Right lobe of liver (tissue), 6 donors: ENCODE data around the gene C10orf71. TPM values are rescaled to one million over a fixed set of nuclear protein-coding genes. Genes with fewer than 3 reads are reported as not detected.

ENCODE experiments used
- ATAC-seq, 4 donors: fragments of 200-7000 bp; cut with Tn5 transposase; one replicate each; pipeline ENCODE4 v1.9.1; 2020; ENCODE audit warnings: mild to moderate bottlenecking in 4 of 4, moderate library complexity in 4 of 4
- DNase-seq, 3 donors: peaks; one replicate each; pipeline ENCODE4 v3.0.0-alpha.2; 2020
- H3K27ac ChIP-seq, 3 donors: fragments of 200-600 bp; one replicate each; pipeline ENCODE4 v1.8.0; 2022
- H3K27me3 ChIP-seq, 2 donors: fragments of 200-600 bp; one replicate each; pipeline ENCODE4 v1.8.0; 2022
- H3K36me3 ChIP-seq, 4 donors: fragments of 200-600 bp; sonication (generic) in 1 of 4; one replicate each; pipeline versions ENCODE4 v1.5.1 to v1.8.0; 2017 to 2022; ENCODE audit warnings: control low read depth in 1 of 4
- H3K4me1 ChIP-seq, 4 donors: fragments of 200-600 bp; sonication (generic) in 1 of 4; one replicate each; pipeline versions ENCODE4 v1.5.1 to v1.8.0; 2017 to 2022; ENCODE audit warnings: control low read depth in 1 of 4
- H3K4me3 ChIP-seq, 3 donors: fragments of 200-600 bp; one replicate each; pipeline ENCODE4 v1.8.0; 2022
- H3K9me3 ChIP-seq, 4 donors: fragments of 200-600 bp; sonication (generic) in 1 of 4; one replicate each; pipeline versions ENCODE4 v1.5.1 to v1.8.0; 2017 to 2022; ENCODE audit warnings: control low read depth in 1 of 4
- CTCF ChIP-seq, 4 donors: fragments of 200-600 bp in 3 of 4; fragments of 450-650 bp in 1 of 4; IDR thresholded peaks; one replicate each; pipeline versions ENCODE4 v1.5.1 to v1.8.0; 2016 to 2022; ENCODE audit warnings: antibody characterized with exemption in 4 of 4, mild to moderate bottlenecking in 2 of 4
- POLR2A ChIP-seq: fragments of 450-650 bp; IDR thresholded peaks from one replicate; pipeline ENCODE4 v1.6.1; 2017; ENCODE audit warnings: antibody characterized with exemption, mild to moderate bottlenecking
- WGBS: methylation state at CpG from one replicate; pipeline ENCODE4 v1.1.6; 2018; ENCODE audit warnings: low coverage, low lambda C conversion rate; ENCODE audit not compliant: insufficient coverage; ENCODE audit errors: missing lambda C conversion rate; 5-methylcytosine and 5-hydroxymethylcytosine counted together
- intact Hi-C, 2 donors: fragments of 100-400 bp; cut with DNase I; formaldehyde crosslinking; loops; one replicate each; pipeline versions ENCODE4 v1.11.2 to v1.14.1; 2022
- long read RNA-seq: library from polyadenylated mRNA; unstranded; transcript quantifications from one replicate; pipeline ENCODE4 v2.0.0, GENCODE V29; 2019
- total RNA-seq, 6 experiments: library from RNA; depleted of rRNA in 2 of 6; stranded (reverse); fragments of >200 nt in 2 of 6; fragmentation: NEBNext Ultra II Directional in 3 of 6; extraction: Animal tissue kit (Norgen Biotek cat#: 25700) in 3 of 6; gene quantifications; one replicate each; pipeline versions ENCODE4 v1.1.0 to v1.2.4, GENCODE V29; 2016 to 2023
- donor health status: DM: no; HTN: yes; CAD: no.
- donor health status: DM: no; HTN: no; CAD: no.
- donor health status: DM: no; HTN: no; CAD: no.
- donor health status: DM: no; HTN: yes; CAD: no.
- donor health status: DM: no; HTN: yes; CAD: no.

Gene C10orf71
- total RNA-seq, result under 1 TPM in 2 of 6 experiments, not detected in 4; 0.04 to 0.12 TPM
- long read RNA-seq, result 0 reads

DNA sequence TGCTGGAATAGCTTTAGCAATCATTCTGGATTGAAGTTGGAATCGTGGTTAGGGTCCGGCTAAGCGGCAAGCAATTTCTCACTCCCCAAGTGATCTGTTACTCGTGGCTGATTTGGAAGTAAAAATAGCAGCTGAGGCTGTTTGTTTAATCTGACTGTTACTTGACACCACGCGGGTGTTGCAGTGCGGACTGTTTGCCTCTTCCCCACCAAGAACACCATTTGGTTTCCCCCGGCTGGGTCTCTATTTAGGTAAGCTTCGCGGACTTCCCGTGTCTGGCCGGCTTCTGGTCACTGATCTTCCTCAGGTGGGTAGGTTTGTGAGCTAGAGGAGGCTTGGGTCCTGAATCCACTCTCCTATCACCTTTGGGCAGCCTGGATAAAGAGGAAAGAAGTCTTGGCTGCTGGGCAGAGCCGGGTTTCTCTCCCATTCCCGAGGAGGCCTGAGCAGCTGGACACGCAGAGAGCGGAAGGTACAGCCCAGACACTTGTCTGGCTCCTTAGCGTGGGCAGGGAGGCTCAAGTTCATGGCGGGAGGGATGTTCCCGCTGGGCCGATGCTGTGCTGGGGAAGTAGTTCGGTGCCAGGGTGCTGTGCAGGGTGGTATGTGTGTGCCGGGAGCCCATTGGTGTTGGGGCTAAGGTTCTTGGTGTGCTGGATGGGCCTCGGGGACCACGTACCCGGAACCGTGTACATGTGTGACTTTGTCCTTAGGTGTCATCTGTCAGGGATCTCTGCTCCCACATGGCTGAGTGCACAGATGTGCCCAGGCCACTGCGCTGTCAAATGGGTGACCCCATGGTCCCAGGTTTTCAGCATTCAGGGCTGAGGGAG, at the start of gene C10orf71:
Gene C10orf71, plus strand, starts transcription at position 188 of the 833 bp plus-strand sequence. CDS start 23,376 bp downstream, outside the sequence.
- Histone ChIP-seq H3K4me3 (no peak within 1 kb of the TSS), H3K4me1 (no peaks in the 10 kb centered on the region), H3K27ac (no peak within 1 kb of the TSS), H3K36me3 (no peaks in the 10 kb centered on the region), H3K9me3 (no peaks in the 10 kb centered on the region), H3K27me3 (no peaks in the 10 kb centered on the region)
- 43% methylated on average over 19 of the region's 27 CpGs for WGBS
- DNase-seq (no peak), ATAC-seq (no peak)
- TF ChIP-seq POLR2A, result no peak
- TF ChIP-seq CTCF (IDR thresholded peaks at IDR 0.05), result no peak
- intact Hi-C loops, result no loop called here

DNA sequence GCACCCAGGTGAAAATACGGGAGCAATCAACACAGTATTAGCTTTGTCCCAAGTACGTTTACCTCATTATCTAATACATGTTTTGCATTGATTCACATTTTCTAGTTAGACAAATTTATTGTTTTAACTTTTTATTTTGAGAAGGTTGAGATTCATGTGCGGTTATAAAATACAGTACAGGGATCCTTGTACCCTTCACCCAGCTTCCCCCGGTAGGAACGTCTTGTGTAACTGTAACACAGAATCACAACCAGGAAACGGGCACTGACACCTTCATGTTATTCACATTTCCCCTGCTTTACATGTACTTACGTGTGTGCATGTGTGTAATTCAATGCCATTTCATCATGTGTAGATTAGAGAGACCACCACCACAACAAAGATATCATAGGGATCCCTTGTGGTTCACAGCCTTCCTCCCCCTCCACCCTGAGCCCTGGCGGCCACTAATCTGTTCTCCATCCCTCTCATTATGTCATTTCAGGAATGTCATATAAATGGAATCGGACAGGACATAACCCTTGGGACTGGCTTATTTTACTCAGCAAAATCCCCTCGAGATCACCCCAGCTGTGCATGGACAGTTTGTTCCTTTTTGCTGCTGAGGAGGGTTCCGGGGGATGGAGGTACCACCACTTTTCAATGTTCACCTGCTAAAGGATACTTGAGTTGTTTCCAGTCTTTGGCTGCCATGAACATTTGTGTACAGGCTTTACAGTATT, 46.5 kb upstream of the C10orf71 start:
- intact Hi-C loops, result no loop called here
- H3K9me3 ChIP-seq, result no peaks in the 10 kb centered on the region
- H3K27ac ChIP-seq, result no peak overlapping the region
- H3K4me1 ChIP-seq, result no peaks in the 10 kb centered on the region
- no peak for DNase-seq
- ATAC-seq, result no peak
- H3K27me3 ChIP-seq, result no peaks in the 10 kb centered on the region
- no peaks in the 10 kb centered on the region for H3K36me3 ChIP-seq
- no peak overlapping the region for H3K4me3 ChIP-seq
- TF ChIP-seq CTCF (IDR thresholded peaks at IDR 0.05) (no peak), POLR2A (no peak)
- WGBS, result 67% methylated on average over 11 of the region's 11 CpGs

DNA sequence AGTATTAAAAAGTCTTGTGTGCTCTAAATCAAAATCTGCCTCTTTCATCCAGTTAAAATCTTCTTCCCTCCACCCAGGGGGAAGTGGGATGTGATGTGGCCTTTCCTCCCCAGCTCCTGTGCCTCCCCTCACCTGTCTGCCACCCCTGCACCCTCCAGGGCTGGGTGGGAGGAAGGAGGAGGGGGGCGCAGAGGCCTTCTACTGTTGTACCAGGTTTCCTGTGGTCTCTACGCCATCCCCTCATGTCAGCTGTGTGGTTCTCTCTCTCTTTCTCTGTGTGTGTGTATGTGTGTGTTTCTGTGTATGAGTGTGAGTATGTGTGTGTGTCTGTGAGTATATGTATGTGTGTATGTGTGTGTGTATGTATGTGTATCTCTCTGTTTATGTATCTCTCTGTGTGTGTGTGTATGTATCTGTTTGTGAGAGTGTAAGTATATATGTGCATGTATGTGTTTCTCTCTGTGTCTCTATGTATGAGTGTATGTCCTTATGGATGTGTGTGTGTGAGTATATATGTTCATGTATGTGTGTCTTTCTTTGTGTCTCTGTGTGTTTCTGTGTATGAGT, 45.5 kb upstream of the C10orf71 start:
- no peak overlapping the region for H3K4me3 ChIP-seq
- intact Hi-C loops, result no loop called here
- no peaks in the 10 kb centered on the region for H3K36me3 ChIP-seq
- ATAC-seq (peak in 1 of 4 donors; percentile 12), DNase-seq (no peak)
- TF ChIP-seq POLR2A (no peak), CTCF (IDR thresholded peaks at IDR 0.05) (no peak)
- H3K27me3 ChIP-seq, result no peaks in the 10 kb centered on the region
- no peaks in the 10 kb centered on the region for H3K9me3 ChIP-seq
- H3K4me1 ChIP-seq, result no peaks in the 10 kb centered on the region
- H3K27ac ChIP-seq, result no peak overlapping the region
- 71% methylated on average over 2 of the region's 2 CpGs for WGBS

DNA sequence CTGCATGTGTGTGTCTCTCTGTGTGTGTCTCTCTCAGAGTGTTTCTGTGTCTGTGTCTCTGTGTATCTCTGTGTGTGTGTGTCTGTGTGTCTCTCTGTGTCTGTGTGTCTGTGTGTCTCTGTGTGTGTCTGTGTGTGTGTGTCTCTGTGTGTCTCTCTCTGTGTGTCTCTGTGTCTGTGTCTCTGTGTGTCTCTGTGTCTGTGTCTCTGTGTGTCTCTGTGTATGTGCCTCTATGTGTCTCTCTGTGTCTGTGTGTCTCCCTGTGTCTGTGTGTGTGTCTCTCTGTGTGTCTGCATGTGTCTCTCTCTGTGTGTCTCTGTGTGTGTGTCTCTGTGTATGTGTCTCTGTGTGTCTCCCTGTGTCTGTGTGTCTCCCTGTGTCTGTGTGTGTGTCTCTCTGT, 44.8 kb upstream of the C10orf71 start:
- H3K27me3 ChIP-seq, result no peaks in the 10 kb centered on the region
- no peak overlapping the region for H3K27ac ChIP-seq
- no peaks in the 10 kb centered on the region for H3K4me1 ChIP-seq
- H3K9me3 ChIP-seq, result no peaks in the 10 kb centered on the region
- ATAC-seq (no peak), DNase-seq (no peak)
- H3K36me3 ChIP-seq, result no peaks in the 10 kb centered on the region
- TF ChIP-seq POLR2A (no peak), CTCF (IDR thresholded peaks at IDR 0.05) (no peak)
- intact Hi-C loops, result no loop called here
- H3K4me3 ChIP-seq, result no peak overlapping the region
